ENCODE results near the gene EEPD1.
"Not testable (repeated sequence)": the region's sequence is repeated elsewhere in the genome, so short reads cannot be mapped to it uniquely, and the experiment has no call there.

Gene EEPD1

GRCh38 chr7:36129048-36129534, 24.0 kb upstream of the EEPD1 start:
- DNase-seq = no peak

DNA sequence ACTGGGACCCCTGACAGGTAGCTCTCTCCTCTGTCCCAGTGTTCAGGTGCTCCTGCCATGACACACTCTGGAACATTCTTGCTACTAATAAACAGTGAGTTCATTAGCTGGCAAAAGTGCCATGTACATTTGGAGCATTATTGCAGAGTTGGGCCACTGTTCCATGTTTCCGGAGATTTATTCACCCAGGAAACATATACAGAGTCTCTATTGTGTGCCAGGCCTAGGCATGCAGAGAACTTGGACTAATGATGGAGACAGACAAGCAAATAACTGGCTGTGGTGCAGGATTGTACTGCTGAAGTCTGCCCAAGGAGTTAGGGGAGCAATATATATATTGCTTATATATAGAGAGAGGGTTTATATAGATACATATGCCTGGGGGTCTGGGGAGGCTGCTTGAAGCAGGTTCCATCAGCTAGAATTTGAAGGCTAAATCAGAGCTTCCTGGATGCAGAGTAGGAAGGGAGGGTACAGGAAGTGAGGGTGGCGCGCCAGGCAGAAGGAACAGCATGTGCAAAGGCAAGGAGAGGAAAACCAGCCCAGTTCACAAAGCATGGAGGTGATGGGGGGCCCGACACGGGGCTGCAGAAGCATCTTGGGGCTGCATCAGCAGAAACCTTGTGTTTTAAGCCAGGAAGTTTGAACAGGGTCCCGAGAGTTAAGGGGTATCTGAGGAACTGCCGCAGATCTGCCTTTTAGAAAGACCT, 22.7 kb upstream of the EEPD1 start:
- DNase-seq = no peak

- no peak for DNase-seq
Observed at GRCh38 chr7:36131026-36131425, 22.0 kb upstream of the EEPD1 start.

DNA sequence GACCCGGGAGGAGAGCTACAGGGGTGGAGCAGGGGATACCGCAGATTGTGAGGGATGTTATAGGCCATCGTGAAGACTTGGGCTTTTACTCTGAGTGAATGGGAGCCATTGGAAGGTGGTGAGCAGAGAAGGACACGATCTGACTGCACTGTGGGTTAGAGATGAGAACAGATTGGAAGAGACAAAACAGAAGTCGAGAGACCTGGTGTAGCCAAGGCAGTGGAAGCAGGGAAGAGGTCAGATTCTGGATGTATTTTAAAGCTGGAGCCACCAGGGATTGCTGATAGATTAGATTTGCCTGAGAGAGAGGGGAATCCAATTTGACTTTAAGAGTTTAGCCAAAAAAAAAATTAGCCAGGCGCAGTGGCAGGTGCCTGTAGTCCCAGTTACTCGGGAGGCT, 21.6 kb upstream of the EEPD1 start:
- no peak for DNase-seq

- no peak for DNase-seq
Observed at GRCh38 chr7:36132012-36132411, 21.0 kb upstream of the EEPD1 start.

GRCh38 chr7:36135700-36136099, 17.4 kb upstream of the EEPD1 start:
- no peak for DNase-seq

DNA sequence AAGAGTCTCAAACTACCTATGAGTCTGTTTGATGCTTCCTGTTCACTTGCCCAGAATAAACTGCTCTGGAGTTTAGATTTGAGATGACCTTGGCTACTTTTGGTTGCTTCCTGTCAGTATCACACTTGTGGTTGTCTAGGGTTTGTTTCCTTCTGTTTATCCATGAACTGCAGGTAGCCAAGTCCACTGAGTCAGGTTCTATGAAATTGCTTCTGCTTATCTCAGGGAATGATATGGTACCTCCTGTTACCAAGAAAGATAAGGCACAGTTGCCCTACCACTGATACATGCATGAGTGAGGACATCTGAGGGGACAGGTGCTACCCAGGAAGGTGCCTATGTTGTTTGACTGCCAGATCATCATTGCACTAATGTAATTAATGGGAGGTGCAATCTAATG, 15.8 kb upstream of the EEPD1 start:
- DNase-seq = no peak

- DNase-seq = no peak
Observed at GRCh38 chr7:36137754-36138153, 15.3 kb upstream of the EEPD1 start.

DNA sequence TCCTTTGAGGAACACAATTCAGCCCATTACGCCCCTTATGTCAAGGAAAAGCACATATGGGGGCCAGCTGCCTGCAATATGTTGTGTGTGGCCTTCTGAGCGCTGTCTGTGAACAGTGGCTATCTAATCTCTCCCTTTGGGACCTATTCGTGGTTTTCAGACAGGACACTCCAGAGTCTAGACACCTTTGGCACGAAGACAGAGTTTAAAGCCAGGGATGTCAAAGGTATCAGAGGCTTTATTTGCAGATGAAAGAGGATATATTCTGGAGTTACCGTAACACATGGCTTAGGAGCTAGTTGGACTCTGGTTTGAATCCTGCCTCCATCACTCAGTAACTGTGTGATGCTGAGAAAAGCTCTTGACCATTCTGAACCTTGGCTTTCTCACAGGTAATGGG, 14.8 kb upstream of the EEPD1 start:
- no peak for DNase-seq

DNA sequence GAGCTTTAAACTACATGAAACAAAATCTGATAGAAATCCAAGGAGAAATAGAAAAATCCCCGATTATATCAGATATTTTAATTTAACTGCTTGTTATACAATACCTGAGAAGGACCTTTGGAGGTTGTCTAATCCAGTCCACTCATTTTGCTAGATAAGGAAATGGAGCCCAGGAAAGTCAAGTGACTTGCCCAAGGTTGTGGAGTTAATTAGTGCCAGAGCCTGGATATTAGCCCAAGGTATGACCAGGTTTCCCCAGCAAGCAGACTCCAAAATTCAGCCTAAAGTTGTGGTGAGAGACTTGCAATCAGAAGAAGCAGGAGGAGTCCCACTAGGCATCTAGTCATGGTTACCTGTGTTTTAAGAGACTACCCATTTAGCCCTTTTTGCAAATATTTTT, 11.7 kb upstream of the EEPD1 start:
- DNase-seq = no peak

DNA sequence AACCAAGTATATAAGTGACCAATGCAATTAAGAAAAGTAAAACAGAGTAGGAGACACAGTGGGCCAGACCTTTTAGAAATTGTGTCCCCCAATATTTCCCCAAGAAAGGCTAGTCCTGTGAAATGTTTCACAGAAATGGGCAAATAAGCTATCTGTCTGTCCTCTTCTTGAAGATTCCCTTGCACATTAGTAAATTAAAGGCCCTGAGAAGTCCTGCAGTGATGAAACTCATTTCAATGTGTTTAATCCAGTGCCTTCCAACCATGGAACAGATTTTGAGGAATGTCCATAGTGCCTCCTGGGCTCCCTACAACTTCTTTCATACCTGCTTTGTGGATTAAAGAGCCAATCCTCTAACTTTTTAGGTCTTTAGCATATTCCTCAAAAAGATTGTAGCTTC, 11.2 kb upstream of the EEPD1 start:
- no peak for DNase-seq

- DNase-seq = no peak
Observed at GRCh38 chr7:36144189-36144588, 8.9 kb upstream of the EEPD1 start.

- no peak for DNase-seq
Observed at GRCh38 chr7:36145686-36146085, 7.4 kb upstream of the EEPD1 start.

GRCh38 chr7:36147361-36147760, 5.7 kb upstream of the EEPD1 start:
- no peak for DNase-seq

DNA sequence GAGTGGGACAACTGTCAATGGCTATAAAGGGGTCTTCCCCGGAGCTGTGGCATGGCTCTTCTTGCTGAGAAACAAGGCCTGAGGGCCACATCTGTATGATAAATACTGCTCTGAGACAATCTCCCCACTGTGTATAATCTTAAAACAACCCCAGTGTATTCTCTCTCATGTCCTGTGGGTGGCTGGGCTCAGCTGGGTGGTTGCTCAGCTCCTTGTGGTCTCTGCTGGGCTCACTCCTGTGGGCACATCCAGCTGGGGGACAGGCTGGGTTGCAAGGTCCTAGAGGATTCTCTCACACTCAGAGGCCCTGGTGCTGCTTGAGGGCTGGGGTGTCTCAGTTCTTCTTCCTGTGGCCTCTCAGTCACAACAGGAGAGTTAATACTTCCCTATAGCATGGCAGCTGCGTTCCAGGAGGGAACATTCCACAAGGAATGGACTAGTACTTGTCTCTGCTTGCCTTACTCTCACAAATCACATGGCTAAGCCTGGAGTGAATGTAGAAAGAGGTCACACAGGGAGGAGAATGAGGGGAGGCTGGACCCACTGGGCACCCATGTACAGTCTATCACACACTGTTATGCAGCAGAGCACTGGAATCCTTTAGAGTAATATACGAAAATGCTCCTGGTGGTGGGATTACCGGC, 4.5 kb upstream of the EEPD1 start:
- no peak for DNase-seq

DNA sequence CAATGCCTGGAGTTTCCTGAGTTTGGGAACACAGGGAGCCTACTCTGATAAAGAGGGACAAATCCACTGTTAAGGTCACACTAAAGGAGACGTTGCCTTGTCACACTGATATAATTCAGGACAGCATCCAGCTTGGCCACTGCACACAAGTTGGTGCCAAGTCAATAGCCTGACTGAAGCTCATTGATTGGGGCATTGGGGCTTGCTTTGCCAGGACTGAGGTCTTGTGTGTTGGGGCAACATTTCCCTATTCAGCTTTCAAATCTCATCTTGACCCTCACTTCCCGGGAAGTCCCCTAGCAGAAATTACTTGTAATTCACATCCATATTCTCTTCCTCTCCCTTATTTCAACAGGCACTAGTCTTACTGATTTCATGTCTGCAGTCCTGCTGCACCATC, 3.8 kb upstream of the EEPD1 start:
- not testable (repeated sequence) for DNase-seq

GRCh38 chr7:36149694-36150452, 3.2 kb upstream of the EEPD1 start:
- no peak for DNase-seq

GRCh38 chr7:36151921-36152755, 916 bp upstream of the EEPD1 start:
- DNase-seq = no peak

GRCh38 chr7:36153571-36154097, 580 bp downstream of the EEPD1 start:
- DNase-seq = no peak

- no peak for DNase-seq
Observed at GRCh38 chr7:36154255-36155212, 1.5 kb downstream of the EEPD1 start.

DNA sequence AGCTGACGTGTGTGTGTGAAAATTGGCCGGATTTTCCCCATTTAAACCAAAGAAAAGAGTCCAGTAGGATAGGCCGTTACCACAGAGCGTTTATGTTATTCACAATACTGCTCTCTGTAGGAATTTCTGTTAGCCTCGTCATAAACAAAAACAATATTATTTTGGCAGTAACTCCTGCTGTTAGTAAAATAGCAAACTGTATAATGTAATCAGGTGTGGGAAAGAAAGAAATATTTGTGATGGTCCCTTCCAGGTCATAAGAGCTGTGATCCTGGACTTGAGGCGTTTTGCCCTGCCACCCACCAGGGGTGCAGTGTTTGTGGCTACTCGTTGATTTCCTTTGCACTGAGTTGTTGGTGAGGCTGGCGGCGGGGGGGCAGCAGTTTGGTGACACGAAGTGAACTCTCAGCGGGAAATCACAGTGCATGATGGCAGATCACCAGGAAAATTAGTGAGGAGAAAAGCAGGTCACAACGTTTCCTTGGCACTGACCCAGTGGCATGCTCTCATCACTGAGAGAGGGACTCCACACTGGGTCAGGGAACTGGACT, 2.8 kb downstream of the EEPD1 start:
- DNase-seq = no peak
